GM21447 (cell line): ENCODE measurements around the gene ATG16L1.

ENCODE experiments used
- ATAC-seq: cut with Tn5 transposase; IDR thresholded peaks from one replicate; pipeline ENCODE4 v1.9.1; 2021; ENCODE audit not compliant: unreplicated experiment

The ATG16L1 gene

GRCh38 chr2:233251306-233252116 is at the start of gene ATG16L1:
Gene ATG16L1 (plus strand): TSS chr2:233251673. CDS start chr2:233251828, 155 bp downstream.
- ATAC-seq: peak; percentile 91

GRCh38 chr2:233202531-233202944 is 48.9 kb upstream of the ATG16L1 start:
- ATAC-seq: no peak

GRCh38 chr2:233203060-233203459 is 48.4 kb upstream of the ATG16L1 start:
- no peak for ATAC-seq

- ATAC-seq: no peak
Observed at GRCh38 chr2:233204286-233204936, 47.1 kb upstream of the ATG16L1 start.

- no peak for ATAC-seq
Observed at GRCh38 chr2:233208382-233209116, 42.9 kb upstream of the ATG16L1 start.

GRCh38 chr2:233209117-233209532 is 42.3 kb upstream of the ATG16L1 start:
- ATAC-seq: no peak

GRCh38 chr2:233209533-233210171 is 41.8 kb upstream of the ATG16L1 start:
- no peak for ATAC-seq

GRCh38 chr2:233210281-233210680 is 41.2 kb upstream of the ATG16L1 start:
- no peak for ATAC-seq

GRCh38 chr2:233210843-233211547 is 40.5 kb upstream of the ATG16L1 start:
- no peak for ATAC-seq

- no peak for ATAC-seq
Observed at GRCh38 chr2:233211548-233211895, 40.0 kb upstream of the ATG16L1 start.

- ATAC-seq: no peak
Observed at GRCh38 chr2:233213011-233213410, 38.5 kb upstream of the ATG16L1 start.

GRCh38 chr2:233213975-233214374 is 37.5 kb upstream of the ATG16L1 start:
- no peak for ATAC-seq

GRCh38 chr2:233217892-233218377 is 33.5 kb upstream of the ATG16L1 start:
- no peak for ATAC-seq

- ATAC-seq: no peak
Observed at GRCh38 chr2:233218836-233219235, 32.6 kb upstream of the ATG16L1 start.

- no peak for ATAC-seq
Observed at GRCh38 chr2:233219848-233220247, 31.6 kb upstream of the ATG16L1 start.

- ATAC-seq: no peak
Observed at GRCh38 chr2:233221378-233222063, 30.0 kb upstream of the ATG16L1 start.

- peak; percentile 87 for ATAC-seq
Observed at GRCh38 chr2:233223059-233223894, 28.2 kb upstream of the ATG16L1 start.

- ATAC-seq: no peak
Observed at GRCh38 chr2:233225230-233226068, 26.0 kb upstream of the ATG16L1 start.
